Measurements from ENCODE around the gene CTSC. TPM values are rescaled to one million over a fixed set of nuclear protein-coding genes. Genes with fewer than 3 reads are reported as not detected.
A peak's percentile ranks its signal among the peaks of the same experiment; 100 is the strongest.

Gene CTSC
- total RNA-seq, 4 donors from 2014 or later, result 38.5 to 167 (median 109) TPM

DNA sequence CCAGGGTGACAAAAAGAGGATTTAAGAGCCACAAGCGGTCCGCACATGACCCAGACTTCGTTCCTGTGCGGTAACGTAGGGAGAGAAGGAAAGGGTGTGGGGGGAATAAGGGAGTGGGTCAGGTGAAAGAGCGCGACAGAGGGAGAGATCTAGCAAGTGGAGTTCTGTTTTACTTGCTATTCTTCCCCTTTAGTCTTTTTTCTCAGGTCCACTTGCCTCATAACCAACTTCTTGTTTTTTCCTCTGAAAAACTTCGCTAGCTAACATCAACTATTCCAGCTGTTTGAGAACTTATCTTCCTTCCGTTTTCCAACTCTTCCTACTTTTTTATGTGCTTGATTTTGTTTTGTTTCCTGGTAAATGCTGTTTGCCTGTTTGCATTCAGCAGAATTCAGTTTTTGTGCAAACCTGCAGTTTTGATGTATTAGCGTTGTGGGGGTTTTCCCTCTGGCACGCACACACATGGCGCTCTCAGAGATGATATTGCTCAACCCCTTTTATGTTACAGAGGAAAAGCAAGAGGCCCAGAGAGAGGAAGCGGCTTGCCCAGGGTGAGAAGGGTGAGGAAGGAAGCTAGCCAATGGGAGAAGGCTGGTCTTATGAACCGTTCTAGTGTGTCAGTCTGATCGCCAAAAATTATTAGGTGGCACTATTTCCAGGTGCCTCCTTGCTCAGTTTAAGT, 592 bp upstream of the CTSC start:
- 2 to 5% methylated on average over 13 to 15 of the region's 15 CpGs for WGBS, 2 donors
- peaks cover 7 to 58% (median 20%) of the 10 kb centered on the region in 3 donors for H3K4me1 ChIP-seq
- TF ChIP-seq POLR2A (IDR thresholded peaks at IDR 0.05) (peak in 1 of 4 donors; percentile 20), CTCF (IDR thresholded peaks at IDR 0.05) (no peak)
- no peaks in the 10 kb centered on the region for H3K9me3 ChIP-seq
- peak overlapping the region; percentile 60 to 81 (median 75) for H3K4me3 ChIP-seq
- no peak for DNase-seq
- no peaks in the 10 kb centered on the region for H3K27me3 ChIP-seq
- H3K27ac ChIP-seq, result peak overlapping the region; percentile 73 to 90 (median 86)
- intact Hi-C loops (cut with DNase I), result no loop called here
- peaks cover 0 to 11% (median 0%) of the 10 kb centered on the region in 3 donors for H3K36me3 ChIP-seq

DNA sequence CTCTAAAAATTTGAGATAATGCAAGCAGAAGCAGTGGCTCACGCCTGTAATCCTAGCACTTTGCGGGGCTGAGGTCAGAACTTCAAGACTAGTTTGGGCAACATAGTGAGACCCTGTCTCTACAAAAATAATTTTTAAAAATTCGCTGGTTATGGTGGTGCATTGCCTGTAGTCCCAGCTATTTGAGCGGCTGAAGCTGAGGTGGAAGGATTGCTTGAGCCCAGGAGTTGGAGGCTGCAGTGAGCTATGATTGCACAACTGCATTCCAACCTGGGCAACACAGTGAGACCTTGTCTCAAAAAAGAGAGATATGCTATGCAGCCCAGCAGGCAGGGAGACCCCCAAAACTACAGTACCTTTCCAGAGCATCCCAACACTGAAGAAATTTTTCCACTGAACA, 2.3 kb downstream of the CTSC start:
- DNase-seq, result no peak
- Histone ChIP-seq H3K27ac (peak overlapping the region in 1 of 4 donors; percentile 21), H3K36me3 (peaks cover 0 to 36% (median 0%) of the 10 kb centered on the region in 3 donors), H3K9me3 (no peaks in the 10 kb centered on the region), H3K27me3 (no peaks in the 10 kb centered on the region), H3K4me3 (peak overlapping the region in 2 of 4 donors; percentile 51 to 81), H3K4me1 (peaks cover 9 to 74% (median 21%) of the 10 kb centered on the region in 3 donors)
- intact Hi-C loops (cut with DNase I), result no loop called here
- TF ChIP-seq CTCF (IDR thresholded peaks at IDR 0.05) (no peak), POLR2A (IDR thresholded peaks at IDR 0.05) (no peak)
- WGBS, 2 donors, result 50 to 68% methylated on average over 3 to 4 of the region's 4 CpGs

GRCh38 chr11:88333862-88334261, 3.7 kb downstream of the CTSC start:
- Histone ChIP-seq H3K9me3 (no peaks in the 10 kb centered on the region), H3K27ac (no peak overlapping the region), H3K36me3 (peaks cover 0 to 44% (median 0%) of the 10 kb centered on the region in 3 donors), H3K4me1 (peaks cover 9 to 78% (median 21%) of the 10 kb centered on the region in 3 donors), H3K4me3 (peak overlapping the region in 1 of 4 donors; percentile 16), H3K27me3 (no peaks in the 10 kb centered on the region)
- intact Hi-C loops (cut with DNase I), result no loop called here
- no peak for TF ChIP-seq CTCF (IDR thresholded peaks at IDR 0.05)
- no peak for TF ChIP-seq POLR2A (IDR thresholded peaks at IDR 0.05)
- WGBS, 2 donors, result 83 to 95% methylated on average over 2 of the region's 2 CpGs
- DNase-seq, result no peak

DNA sequence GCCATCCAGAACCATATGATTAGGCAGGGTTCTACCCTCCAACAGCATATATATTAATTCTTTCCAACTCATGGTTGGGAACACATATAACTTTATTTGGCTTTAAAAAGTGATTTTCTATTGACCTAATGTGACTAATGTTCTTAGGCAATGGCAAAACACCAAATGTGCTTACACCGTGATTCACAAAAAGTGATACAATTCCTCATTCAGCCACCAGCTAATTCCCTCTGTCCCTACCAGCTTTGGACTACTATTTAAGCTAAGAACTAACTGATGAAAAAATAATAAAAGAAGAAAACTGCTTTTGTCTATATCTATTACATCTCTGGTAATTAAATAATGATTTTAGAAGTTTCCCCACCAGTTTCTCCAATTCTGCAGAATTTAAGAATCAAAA, 4.7 kb downstream of the CTSC start:
- no peak overlapping the region for H3K27ac ChIP-seq
- peak in 1 of 6 experiments; percentile 29 for TF ChIP-seq CTCF (IDR thresholded peaks at IDR 0.05)
- TF ChIP-seq POLR2A (IDR thresholded peaks at IDR 0.05), result no peak
- WGBS, 2 donors, result 21 to 61% methylated on average over 1 of the region's 1 CpG
- H3K36me3 ChIP-seq, result peaks cover 0 to 44% (median 0%) of the 10 kb centered on the region in 3 donors
- no peak for DNase-seq
- H3K27me3 ChIP-seq, result no peaks in the 10 kb centered on the region
- H3K4me1 ChIP-seq, result peaks cover 9 to 80% (median 24%) of the 10 kb centered on the region in 3 donors
- no peak overlapping the region for H3K4me3 ChIP-seq
- no peaks in the 10 kb centered on the region for H3K9me3 ChIP-seq
- intact Hi-C loops (cut with DNase I), result no loop called here

DNA sequence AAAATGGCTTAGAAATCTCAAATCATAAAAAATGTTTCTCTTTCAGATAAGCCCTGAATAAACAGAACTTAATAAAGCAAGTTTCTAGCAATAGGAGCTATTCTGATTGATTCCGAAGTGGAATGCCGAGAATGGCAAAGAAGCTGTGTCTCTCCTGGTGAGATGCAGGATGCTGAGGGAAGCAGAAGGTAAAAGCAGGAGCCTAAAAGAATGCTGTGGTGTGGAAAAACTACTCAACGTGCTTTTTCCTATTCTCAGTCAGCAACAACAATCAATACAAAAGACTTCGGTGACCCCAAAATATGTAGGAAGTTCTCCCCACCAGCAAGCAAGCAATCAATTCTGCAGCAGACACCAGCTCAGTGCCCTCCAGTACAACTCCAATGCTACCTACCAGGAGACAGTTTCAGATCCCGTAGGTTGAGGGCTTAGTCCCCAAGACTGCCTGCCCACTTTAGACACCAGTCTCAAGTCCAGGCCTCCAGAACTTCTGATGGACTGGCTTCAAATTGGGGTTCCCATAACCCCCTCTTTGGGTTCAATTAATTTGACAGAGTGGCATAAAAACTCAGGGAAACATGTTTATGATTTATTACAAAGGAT, 6.6 kb downstream of the CTSC start:
- H3K4me1 ChIP-seq, result peaks cover 9 to 83% (median 27%) of the 10 kb centered on the region in 3 donors
- DNase-seq, result no peak
- no peaks in the 10 kb centered on the region for H3K27me3 ChIP-seq
- H3K36me3 ChIP-seq, result peaks cover 0 to 58% (median 0%) of the 10 kb centered on the region in 3 donors
- 84 to 86% methylated on average over 5 of the region's 5 CpGs for WGBS, 2 donors
- TF ChIP-seq POLR2A (IDR thresholded peaks at IDR 0.05) (no peak), CTCF (IDR thresholded peaks at IDR 0.05) (no peak)
- H3K9me3 ChIP-seq, result no peaks in the 10 kb centered on the region
- intact Hi-C loops (cut with DNase I), result no loop called here
- no peak overlapping the region for H3K4me3 ChIP-seq
- H3K27ac ChIP-seq, result no peak overlapping the region
